GM23338 (cell line): ENCODE measurements around the gene TYRO3. TPM values are rescaled to one million over a fixed set of nuclear protein-coding genes. Genes with fewer than 3 reads are reported as not detected.

Experiments used
- ATAC-seq: fragments of 200-7000 bp; cut with Tn5 transposase; 3 replicates; pipeline ENCODE4 v1.9.1; 2020
- DNase-seq: peaks from one replicate; pipeline ENCODE4 v3.0.0-alpha.2; 2015; ENCODE audit warnings: low spot score
- H2AFZ ChIP-seq: fragments of 200-600 bp; sonication (generic); 2 replicates; pipeline ENCODE4 v1.8.0; 2016; ENCODE audit warnings: antibody characterized with exemption, mild to moderate bottlenecking, moderate library complexity
- H3F3A ChIP-seq: fragments of 200-600 bp; sonication (generic); replicated peaks from 2 replicates; pipeline ENCODE4 v1.8.0; 2017; ENCODE audit warnings: antibody characterized with exemption, mixed run types, low read depth
- H3K27ac ChIP-seq: fragments of 200-600 bp; sonication (generic); 2 replicates; pipeline ENCODE4 v1.6.1; 2016; ENCODE audit warnings: low read depth
- H3K27me3 ChIP-seq: fragments of 200-600 bp; sonication (generic); 2 replicates; pipeline ENCODE4 v1.8.0; 2016; ENCODE audit warnings: mild to moderate bottlenecking, mixed run types, moderate library complexity; ENCODE audit not compliant: insufficient read depth
- H3K36me3 ChIP-seq: fragments of 200-600 bp; sonication (generic); 2 replicates; pipeline ENCODE4 v1.8.0; 2016; ENCODE audit warnings: mild to moderate bottlenecking; ENCODE audit not compliant: insufficient read depth
- H3K4me1 ChIP-seq: fragments of 200-600 bp; sonication (generic); 2 replicates; pipeline ENCODE4 v1.8.0; 2016; ENCODE audit warnings: mild to moderate bottlenecking, moderate library complexity; ENCODE audit not compliant: insufficient read depth
- H3K4me2 ChIP-seq: fragments of 200-600 bp; sonication (generic); 2 replicates; pipeline ENCODE4 v1.7.1; 2017; ENCODE audit warnings: mixed run types
- H3K4me3 ChIP-seq: fragments of 200-600 bp; sonication (generic); 2 replicates; pipeline ENCODE4 v1.6.1; 2016; ENCODE audit warnings: mixed run types
- H3K79me2 ChIP-seq: fragments of 200-600 bp; sonication (generic); replicated peaks from 2 replicates; pipeline ENCODE4 v1.8.0; 2017; ENCODE audit warnings: mild to moderate bottlenecking; ENCODE audit not compliant: insufficient read depth
- H3K9me2 ChIP-seq: fragments of 200-600 bp; sonication (generic); 2 replicates; pipeline ENCODE4 v1.8.0; 2017; ENCODE audit not compliant: insufficient read depth
- H4K20me1 ChIP-seq: fragments of 200-600 bp; sonication (generic); replicated peaks from 2 replicates; pipeline ENCODE4 v1.8.0; 2017; ENCODE audit warnings: mild to moderate bottlenecking; ENCODE audit not compliant: insufficient read depth
- H3K27ac Mint-ChIP-seq: 2 replicates; pipeline ENCODE4 v1.8.0; 2020; ENCODE audit warnings: inconsistent platforms, mild to moderate bottlenecking, moderate library complexity, mixed read lengths
- H3K27me3 Mint-ChIP-seq: 3 replicates; pipeline ENCODE4 v1.8.0; 2022; ENCODE audit warnings: low read depth, mild to moderate bottlenecking, moderate library complexity, mixed read lengths, inconsistent platforms; ENCODE audit not compliant: insufficient read depth, poor library complexity
- H3K36me3 Mint-ChIP-seq: 3 replicates; pipeline ENCODE4 v1.8.0; 2021; ENCODE audit warnings: low read depth, mild to moderate bottlenecking, inconsistent platforms, moderate library complexity, mixed read lengths
- H3K4me1 Mint-ChIP-seq: 3 replicates; pipeline ENCODE4 v1.8.0; 2020; ENCODE audit warnings: mild to moderate bottlenecking, inconsistent platforms, mixed read lengths
- H3K4me3 Mint-ChIP-seq: 3 replicates; pipeline ENCODE4 v1.8.0; 2021; ENCODE audit warnings: moderate library complexity, mild to moderate bottlenecking, inconsistent platforms, mixed read lengths
- H3K9me3 Mint-ChIP-seq: 3 replicates; pipeline ENCODE4 v1.8.0; 2020; ENCODE audit warnings: moderate library complexity, mild to moderate bottlenecking, inconsistent platforms, mixed read lengths
- CREB1 ChIP-seq: fragments of 250-450 bp; sonication (Bioruptor Pico); IDR thresholded peaks from 2 replicates; pipeline ENCODE4 v1.5.0; 2020; ENCODE audit warnings: low read depth, mild to moderate bottlenecking, moderate library complexity
- EZH2 ChIP-seq: fragments of 200-600 bp; sonication (generic); IDR thresholded peaks from one replicate; pipeline ENCODE4 v1.8.0; 2017; ENCODE audit warnings: antibody characterized with exemption, mild to moderate bottlenecking, low read depth; ENCODE audit not compliant: unreplicated experiment
- EZH2phosphoT487 ChIP-seq: fragments of 200-600 bp; sonication (generic); IDR thresholded peaks from one replicate; pipeline ENCODE4 v1.8.1; 2018; ENCODE audit warnings: antibody characterized with exemption; ENCODE audit not compliant: unreplicated experiment
- JUNB ChIP-seq: IDR thresholded peaks from one replicate; pipeline ENCODE4 v1.6.1; 2016; ENCODE audit warnings: antibody characterized with exemption; ENCODE audit not compliant: unreplicated experiment
- NANOG ChIP-seq: IDR thresholded peaks from 2 replicates; pipeline ENCODE4 v1.6.1; 2016; ENCODE audit warnings: antibody characterized with exemption, borderline replicate concordance
- POLR2AphosphoS5 ChIP-seq: IDR thresholded peaks from 2 replicates; pipeline ENCODE4 v1.6.1; 2016; ENCODE audit warnings: antibody characterized with exemption, low read depth
- STAT1 ChIP-seq: IDR thresholded peaks from one replicate; pipeline ENCODE4 v1.6.1; 2016; ENCODE audit warnings: antibody characterized with exemption; ENCODE audit not compliant: unreplicated experiment
- ZNF114 ChIP-seq: fragments of 250-450 bp; sonication (Bioruptor Pico); IDR thresholded peaks from 2 replicates; pipeline ENCODE4 v1.5.0; 2020; ENCODE audit warnings: mild to moderate bottlenecking, moderate library complexity
- ZNF331 ChIP-seq: fragments of 250-450 bp; sonication (Bioruptor Pico); IDR thresholded peaks from 2 replicates; pipeline ENCODE4 v1.5.0; 2020; ENCODE audit warnings: low read depth, mild to moderate bottlenecking, moderate library complexity
- ZNF462 ChIP-seq: fragments of 250-450 bp; sonication (Bioruptor Pico); IDR thresholded peaks from 2 replicates; pipeline ENCODE4 v1.5.0; 2020; ENCODE audit warnings: mild to moderate bottlenecking, moderate library complexity
- polyA plus RNA-seq: library from polyadenylated mRNA; unstranded; fragments of >200 nt; fragmentation: Nextera tagmentation; extraction: Ambion mirVana; gene quantifications from 2 replicates; pipeline ENCODE4 v1.2.1, GENCODE V29; 2016
- total RNA-seq: library from RNA; depleted of rRNA; stranded (reverse); fragments of >200 nt; shearing (Covaris generic); gene quantifications from 2 replicates; pipeline ENCODE4 v1.2.3, GENCODE V29; 2014
- TF ChIP-seq, protein P1 (sequence below): IDR thresholded peaks from one replicate; pipeline ENCODE4 v1.6.1; 2018; ENCODE audit warnings: antibody characterized with exemption; ENCODE audit not compliant: unreplicated experiment
- TF ChIP-seq, protein P2 (sequence below), 2 experiments: fragments of 200-600 bp in 1 of 2; sonication (generic) in 1 of 2; conservative IDR thresholded peaks; 2 replicates each; pipeline versions ENCODE4 v1.5.1 to v1.6.1; 2016 to 2017; ENCODE audit warnings: antibody characterized with exemption in 2 of 2, low read depth in 2 of 2, mild to moderate bottlenecking in 2 of 2, moderate library complexity in 1 of 2
- TF ChIP-seq, protein P3 (sequence below): IDR thresholded peaks from 2 replicates; pipeline ENCODE4 v1.6.1; 2016; ENCODE audit warnings: antibody characterized with exemption

The TYRO3 gene
- total and polyA plus RNA-seq, 2 experiments from 2014 or later = 32.6 to 61.0 TPM

DNA sequence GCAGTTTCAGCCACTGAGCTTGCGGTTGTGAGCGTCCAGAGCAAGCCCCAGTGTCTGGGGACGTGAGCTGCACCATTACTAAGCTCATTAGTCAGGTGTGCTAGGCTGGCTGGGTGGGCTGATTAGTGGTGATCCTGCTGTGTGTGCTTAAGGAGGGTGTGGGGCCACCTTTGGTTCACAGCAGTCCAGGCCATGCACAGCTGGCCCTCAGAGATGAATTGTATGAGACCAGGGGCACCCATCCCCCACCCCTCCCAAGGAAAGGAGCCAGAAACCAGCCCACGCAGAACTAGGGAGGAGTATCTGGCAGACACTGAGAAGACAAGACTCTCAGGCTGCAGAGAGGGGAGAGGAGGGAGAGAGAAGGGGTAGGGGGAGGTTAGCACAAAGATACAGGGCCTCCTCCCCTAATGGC lies 3.8 kb downstream of the TYRO3 start:
- ATAC-seq = no peak
- Histone ChIP-seq H4K20me1 (no peaks in the 10 kb centered on the region; the same call in 1 of the 2 replicates), H3K4me3 (0 out of 2 replicates have a peak overlapping the region, but pooled peaks have one; percentile 27), H3K9me2 (no peaks in the 10 kb centered on the region), H3K79me2 (peaks cover 17% of the 10 kb centered on the region), H3F3A (peaks cover 16% of the 10 kb centered on the region), H3K27me3 (peaks cover 4% of the 10 kb centered on the region; the same call in 1 of the 2 replicates), H3K36me3 (peaks cover 2% of the 10 kb centered on the region; the same call in 1 of the 2 replicates), H3K27ac (peak overlapping the region; percentile 90), H2AFZ (no peak overlapping the region), H3K4me1 (peaks cover 87% of the 10 kb centered on the region), H3K4me2 (peak overlapping the region; percentile 71)
- no peak for DNase-seq
- Mint-ChIP-seq H3K36me3 (peaks cover 56% of the 10 kb centered on the region), H3K9me3 (no peaks in the 10 kb centered on the region; the same call in 2 of the 3 replicates), H3K4me1 (peaks cover 82% of the 10 kb centered on the region), H3K4me3 (no peak overlapping the region; the same call in 2 of the 3 replicates), H3K27me3 (peaks cover 31% of the 10 kb centered on the region), H3K27ac (peak overlapping the region; percentile 88)
- TF ChIP-seq EZH2phosphoT487 (no peak), STAT1 (no peak), EZH2 (no peak), POLR2AphosphoS5 (no peak), ZNF114 (no peak), NANOG (no peak), ZNF331 (CRISPR knock-in tag) (no peak), ZNF462 (CRISPR knock-in tag) (no peak), CREB1 (CRISPR knock-in tag) (no peak), JUNB (no peak)
- TF ChIP-seq, protein P1, sequence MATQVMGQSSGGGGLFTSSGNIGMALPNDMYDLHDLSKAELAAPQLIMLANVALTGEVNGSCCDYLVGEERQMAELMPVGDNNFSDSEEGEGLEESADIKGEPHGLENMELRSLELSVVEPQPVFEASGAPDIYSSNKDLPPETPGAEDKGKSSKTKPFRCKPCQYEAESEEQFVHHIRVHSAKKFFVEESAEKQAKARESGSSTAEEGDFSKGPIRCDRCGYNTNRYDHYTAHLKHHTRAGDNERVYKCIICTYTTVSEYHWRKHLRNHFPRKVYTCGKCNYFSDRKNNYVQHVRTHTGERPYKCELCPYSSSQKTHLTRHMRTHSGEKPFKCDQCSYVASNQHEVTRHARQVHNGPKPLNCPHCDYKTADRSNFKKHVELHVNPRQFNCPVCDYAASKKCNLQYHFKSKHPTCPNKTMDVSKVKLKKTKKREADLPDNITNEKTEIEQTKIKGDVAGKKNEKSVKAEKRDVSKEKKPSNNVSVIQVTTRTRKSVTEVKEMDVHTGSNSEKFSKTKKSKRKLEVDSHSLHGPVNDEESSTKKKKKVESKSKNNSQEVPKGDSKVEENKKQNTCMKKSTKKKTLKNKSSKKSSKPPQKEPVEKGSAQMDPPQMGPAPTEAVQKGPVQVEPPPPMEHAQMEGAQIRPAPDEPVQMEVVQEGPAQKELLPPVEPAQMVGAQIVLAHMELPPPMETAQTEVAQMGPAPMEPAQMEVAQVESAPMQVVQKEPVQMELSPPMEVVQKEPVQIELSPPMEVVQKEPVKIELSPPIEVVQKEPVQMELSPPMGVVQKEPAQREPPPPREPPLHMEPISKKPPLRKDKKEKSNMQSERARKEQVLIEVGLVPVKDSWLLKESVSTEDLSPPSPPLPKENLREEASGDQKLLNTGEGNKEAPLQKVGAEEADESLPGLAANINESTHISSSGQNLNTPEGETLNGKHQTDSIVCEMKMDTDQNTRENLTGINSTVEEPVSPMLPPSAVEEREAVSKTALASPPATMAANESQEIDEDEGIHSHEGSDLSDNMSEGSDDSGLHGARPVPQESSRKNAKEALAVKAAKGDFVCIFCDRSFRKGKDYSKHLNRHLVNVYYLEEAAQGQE = no peak
- TF ChIP-seq, protein P2, sequence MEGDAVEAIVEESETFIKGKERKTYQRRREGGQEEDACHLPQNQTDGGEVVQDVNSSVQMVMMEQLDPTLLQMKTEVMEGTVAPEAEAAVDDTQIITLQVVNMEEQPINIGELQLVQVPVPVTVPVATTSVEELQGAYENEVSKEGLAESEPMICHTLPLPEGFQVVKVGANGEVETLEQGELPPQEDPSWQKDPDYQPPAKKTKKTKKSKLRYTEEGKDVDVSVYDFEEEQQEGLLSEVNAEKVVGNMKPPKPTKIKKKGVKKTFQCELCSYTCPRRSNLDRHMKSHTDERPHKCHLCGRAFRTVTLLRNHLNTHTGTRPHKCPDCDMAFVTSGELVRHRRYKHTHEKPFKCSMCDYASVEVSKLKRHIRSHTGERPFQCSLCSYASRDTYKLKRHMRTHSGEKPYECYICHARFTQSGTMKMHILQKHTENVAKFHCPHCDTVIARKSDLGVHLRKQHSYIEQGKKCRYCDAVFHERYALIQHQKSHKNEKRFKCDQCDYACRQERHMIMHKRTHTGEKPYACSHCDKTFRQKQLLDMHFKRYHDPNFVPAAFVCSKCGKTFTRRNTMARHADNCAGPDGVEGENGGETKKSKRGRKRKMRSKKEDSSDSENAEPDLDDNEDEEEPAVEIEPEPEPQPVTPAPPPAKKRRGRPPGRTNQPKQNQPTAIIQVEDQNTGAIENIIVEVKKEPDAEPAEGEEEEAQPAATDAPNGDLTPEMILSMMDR (conservative IDR thresholded peaks at IDR 0.05; ENCODE audit: low read depth in 2 of 2) = no peak
- TF ChIP-seq, protein P3, sequence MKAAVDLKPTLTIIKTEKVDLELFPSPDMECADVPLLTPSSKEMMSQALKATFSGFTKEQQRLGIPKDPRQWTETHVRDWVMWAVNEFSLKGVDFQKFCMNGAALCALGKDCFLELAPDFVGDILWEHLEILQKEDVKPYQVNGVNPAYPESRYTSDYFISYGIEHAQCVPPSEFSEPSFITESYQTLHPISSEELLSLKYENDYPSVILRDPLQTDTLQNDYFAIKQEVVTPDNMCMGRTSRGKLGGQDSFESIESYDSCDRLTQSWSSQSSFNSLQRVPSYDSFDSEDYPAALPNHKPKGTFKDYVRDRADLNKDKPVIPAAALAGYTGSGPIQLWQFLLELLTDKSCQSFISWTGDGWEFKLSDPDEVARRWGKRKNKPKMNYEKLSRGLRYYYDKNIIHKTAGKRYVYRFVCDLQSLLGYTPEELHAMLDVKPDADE = no peak
